Activated naive CD4-positive, alpha-beta T cell treated with anti-CD3 and anti-CD28 coated beads, Interleukin-2, amount 50 U/mL, for 24 hours (primary cell): ENCODE results near the gene PPM1K.

ENCODE experiments used
- H3K27ac Mint-ChIP-seq: one replicate; pipeline ENCODE4 v1.8.0; 2021; ENCODE audit warnings: mild to moderate bottlenecking, mixed read lengths
- H3K27me3 Mint-ChIP-seq: one replicate; pipeline ENCODE4 v1.8.0; 2021; ENCODE audit warnings: mixed read lengths
- H3K36me3 Mint-ChIP-seq: one replicate; pipeline ENCODE4 v1.8.0; 2021; ENCODE audit warnings: mixed read lengths
- H3K4me1 Mint-ChIP-seq: one replicate; pipeline ENCODE4 v1.8.0; 2021; ENCODE audit warnings: mixed read lengths
- H3K4me3 Mint-ChIP-seq: one replicate; pipeline ENCODE4 v1.8.0; 2021; ENCODE audit warnings: mild to moderate bottlenecking, mixed read lengths
- H3K9me3 Mint-ChIP-seq: one replicate; pipeline ENCODE4 v1.8.0; 2021; ENCODE audit warnings: mixed read lengths

PPM1K gene

GRCh38 chr4:88244816-88245579 lies 39.4 kb downstream of the PPM1K start:
- Mint-ChIP-seq H3K27me3 (no peaks in the 10 kb centered on the region), H3K36me3 (no peaks in the 10 kb centered on the region), H3K27ac (peak overlapping the region; percentile 4), H3K4me3 (peak overlapping the region; percentile 58), H3K4me1 (peaks cover 15% of the 10 kb centered on the region), H3K9me3 (no peaks in the 10 kb centered on the region)

GRCh38 chr4:88244056-88244455 lies 40.3 kb downstream of the PPM1K start:
- Mint-ChIP-seq H3K27me3 (no peaks in the 10 kb centered on the region), H3K4me3 (no peak overlapping the region), H3K4me1 (peaks cover 15% of the 10 kb centered on the region), H3K27ac (no peak overlapping the region), H3K36me3 (no peaks in the 10 kb centered on the region), H3K9me3 (no peaks in the 10 kb centered on the region)

- no peak overlapping the region for H3K4me3 Mint-ChIP-seq
- peaks cover 4% of the 10 kb centered on the region for H3K9me3 Mint-ChIP-seq
- H3K27ac Mint-ChIP-seq: no peak overlapping the region
- peaks cover 4% of the 10 kb centered on the region for H3K36me3 Mint-ChIP-seq
- peaks cover 15% of the 10 kb centered on the region for H3K4me1 Mint-ChIP-seq
- H3K27me3 Mint-ChIP-seq: no peaks in the 10 kb centered on the region
Measured at GRCh38 chr4:88242144-88242543, 42.2 kb downstream of the PPM1K start.

GRCh38 chr4:88240297-88240714 lies 44.1 kb downstream of the PPM1K start:
- H3K27ac Mint-ChIP-seq: no peak overlapping the region
- H3K36me3 Mint-ChIP-seq: peaks cover 8% of the 10 kb centered on the region
- H3K9me3 Mint-ChIP-seq: peaks cover 4% of the 10 kb centered on the region
- H3K4me3 Mint-ChIP-seq: no peak overlapping the region
- H3K4me1 Mint-ChIP-seq: peaks cover 5% of the 10 kb centered on the region
- H3K27me3 Mint-ChIP-seq: no peaks in the 10 kb centered on the region

- H3K9me3 Mint-ChIP-seq: no peaks in the 10 kb centered on the region
- H3K36me3 Mint-ChIP-seq: no peaks in the 10 kb centered on the region
- H3K27ac Mint-ChIP-seq: peak overlapping the region; percentile 63
- no peaks in the 10 kb centered on the region for H3K27me3 Mint-ChIP-seq
- peaks cover 13% of the 10 kb centered on the region for H3K4me1 Mint-ChIP-seq
- peak overlapping the region; percentile 1 for H3K4me3 Mint-ChIP-seq
Measured at GRCh38 chr4:88230969-88231771, 53.2 kb downstream of the PPM1K start.

GRCh38 chr4:88230461-88230891 lies 53.9 kb downstream of the PPM1K start:
- H3K36me3 Mint-ChIP-seq: no peaks in the 10 kb centered on the region
- no peaks in the 10 kb centered on the region for H3K27me3 Mint-ChIP-seq
- peak overlapping the region; percentile 63 for H3K27ac Mint-ChIP-seq
- H3K4me3 Mint-ChIP-seq: peak overlapping the region; percentile 1
- peaks cover 16% of the 10 kb centered on the region for H3K4me1 Mint-ChIP-seq
- H3K9me3 Mint-ChIP-seq: no peaks in the 10 kb centered on the region

- no peak overlapping the region for H3K27ac Mint-ChIP-seq
- no peaks in the 10 kb centered on the region for H3K27me3 Mint-ChIP-seq
Measured at GRCh38 chr4:88227734-88228133, 56.6 kb downstream of the PPM1K start.

GRCh38 chr4:88226143-88226542 lies 58.2 kb downstream of the PPM1K start:
- no peak overlapping the region for H3K27ac Mint-ChIP-seq
- no peaks in the 10 kb centered on the region for H3K27me3 Mint-ChIP-seq
- H3K4me3 Mint-ChIP-seq: no peak overlapping the region
- H3K36me3 Mint-ChIP-seq: no peaks in the 10 kb centered on the region
- H3K9me3 Mint-ChIP-seq: no peaks in the 10 kb centered on the region
- peaks cover 13% of the 10 kb centered on the region for H3K4me1 Mint-ChIP-seq

More at GRCh38 chr4:88227734-88228133, 56.6 kb downstream of the PPM1K start:
- no peak overlapping the region for H3K4me3 Mint-ChIP-seq
- H3K36me3 Mint-ChIP-seq: no peaks in the 10 kb centered on the region
- H3K4me1 Mint-ChIP-seq: peaks cover 19% of the 10 kb centered on the region
- no peaks in the 10 kb centered on the region for H3K9me3 Mint-ChIP-seq

GRCh38 chr4:88225232-88226105 lies 58.9 kb downstream of the PPM1K start:
- no peaks in the 10 kb centered on the region for H3K27me3 Mint-ChIP-seq
- H3K4me1 Mint-ChIP-seq: peaks cover 7% of the 10 kb centered on the region
- no peaks in the 10 kb centered on the region for H3K36me3 Mint-ChIP-seq
- H3K4me3 Mint-ChIP-seq: no peak overlapping the region
- H3K9me3 Mint-ChIP-seq: no peaks in the 10 kb centered on the region
- no peak overlapping the region for H3K27ac Mint-ChIP-seq

- peaks cover 2% of the 10 kb centered on the region for H3K27me3 Mint-ChIP-seq
- H3K27ac Mint-ChIP-seq: no peak overlapping the region
- no peaks in the 10 kb centered on the region for H3K9me3 Mint-ChIP-seq
- H3K4me1 Mint-ChIP-seq: peaks cover 9% of the 10 kb centered on the region
- no peaks in the 10 kb centered on the region for H3K36me3 Mint-ChIP-seq
- H3K4me3 Mint-ChIP-seq: no peak overlapping the region
Measured at GRCh38 chr4:88223516-88223915, 60.8 kb downstream of the PPM1K start.

- Mint-ChIP-seq H3K27me3 (peaks cover 2% of the 10 kb centered on the region), H3K4me3 (no peak overlapping the region), H3K36me3 (no peaks in the 10 kb centered on the region), H3K27ac (no peak overlapping the region), H3K9me3 (no peaks in the 10 kb centered on the region), H3K4me1 (peaks cover 3% of the 10 kb centered on the region)
Measured at GRCh38 chr4:88219099-88219498, 65.3 kb downstream of the PPM1K start.

GRCh38 chr4:88217169-88217568 lies 67.2 kb downstream of the PPM1K start:
- Mint-ChIP-seq H3K27ac (no peak overlapping the region), H3K4me3 (no peak overlapping the region), H3K36me3 (no peaks in the 10 kb centered on the region), H3K27me3 (peaks cover 2% of the 10 kb centered on the region), H3K4me1 (peaks cover 3% of the 10 kb centered on the region), H3K9me3 (no peaks in the 10 kb centered on the region)

GRCh38 chr4:88216395-88216794 lies 68.0 kb downstream of the PPM1K start:
- Mint-ChIP-seq H3K4me1 (peaks cover 3% of the 10 kb centered on the region), H3K9me3 (no peaks in the 10 kb centered on the region), H3K27me3 (peaks cover 2% of the 10 kb centered on the region), H3K4me3 (no peak overlapping the region), H3K27ac (no peak overlapping the region), H3K36me3 (no peaks in the 10 kb centered on the region)

- Mint-ChIP-seq H3K36me3 (no peaks in the 10 kb centered on the region), H3K9me3 (no peaks in the 10 kb centered on the region), H3K27me3 (peaks cover 2% of the 10 kb centered on the region), H3K27ac (no peak overlapping the region), H3K4me3 (no peak overlapping the region), H3K4me1 (peaks cover 3% of the 10 kb centered on the region)
Measured at GRCh38 chr4:88215351-88215750, 69.0 kb downstream of the PPM1K start.

GRCh38 chr4:88212253-88212561 lies 72.2 kb downstream of the PPM1K start:
- no peak overlapping the region for H3K27ac Mint-ChIP-seq
- H3K9me3 Mint-ChIP-seq: no peaks in the 10 kb centered on the region
- H3K4me1 Mint-ChIP-seq: no peaks in the 10 kb centered on the region
- no peaks in the 10 kb centered on the region for H3K27me3 Mint-ChIP-seq
- no peaks in the 10 kb centered on the region for H3K36me3 Mint-ChIP-seq
- no peak overlapping the region for H3K4me3 Mint-ChIP-seq
